K562 (cell line): ENCODE measurements around the gene TPGS1. TPM values are rescaled to one million over a fixed set of nuclear protein-coding genes. Genes with fewer than 3 reads are reported as not detected.

Experiments
- BRD9 ChIP-seq: fragments of 450-650 bp; IDR thresholded peaks from 2 replicates; pipeline ENCODE4 v1.6.1; 2018; ENCODE audit warnings: low read depth; ENCODE audit not compliant: partially characterized antibody
- FOXJ3 ChIP-seq: sonication (generic); formaldehyde crosslinking; IDR thresholded peaks from 2 replicates; pipeline ENCODE4 v1.4.0; 2020; ENCODE audit warnings: mild to moderate bottlenecking, missing genetic modification reagents
- GABPB1 ChIP-seq: sonication (generic); formaldehyde crosslinking; IDR thresholded peaks from 2 replicates; pipeline ENCODE4 v1.8.0; 2022; ENCODE audit warnings: mild to moderate bottlenecking, missing genetic modification reagents
- POLR2H ChIP-seq: IDR thresholded peaks from 2 replicates; pipeline ENCODE4 v1.6.1; 2016; ENCODE audit warnings: missing genetic modification characterization, low read depth, mild to moderate bottlenecking, control low read depth, missing compliant biosample characterization, moderate library complexity
- PTBP1 ChIP-seq: fragments of 200-400 bp; formaldehyde crosslinking; IDR thresholded peaks from 2 replicates; pipeline ENCODE4 v1.6.1; 2017; ENCODE audit warnings: low read depth, low read length
- RB1 ChIP-seq: fragments of 450-650 bp; IDR thresholded peaks from 2 replicates; pipeline ENCODE4 v1.6.1; 2017; ENCODE audit warnings: low read depth, mild to moderate bottlenecking
- TCF3 ChIP-seq: sonication (generic); formaldehyde crosslinking; IDR thresholded peaks from 2 replicates; pipeline ENCODE4 v1.4.0; 2020; ENCODE audit warnings: mild to moderate bottlenecking, missing genetic modification reagents
- U2AF2 ChIP-seq: fragments of 200-400 bp; formaldehyde crosslinking; optimal IDR thresholded peaks from 2 replicates; pipeline ENCODE3; 2017; ENCODE audit warnings: low read depth, mild to moderate bottlenecking, low read length
- ZBED1 ChIP-seq: IDR thresholded peaks from 2 replicates; pipeline ENCODE4 v1.6.1; 2014
- ZEB2 ChIP-seq: fragments of 450-650 bp; IDR thresholded peaks from 2 replicates; pipeline ENCODE4 v1.6.1; 2016
- ZNF232 ChIP-seq: sonication (generic); formaldehyde crosslinking; IDR thresholded peaks from 2 replicates; pipeline ENCODE4 v1.8.0; 2022; ENCODE audit warnings: mild to moderate bottlenecking, missing genetic modification reagents
- ZNF780A ChIP-seq: fragments of 250-450 bp; sonication (Bioruptor Pico); IDR thresholded peaks from 2 replicates; pipeline ENCODE4 v1.5.0; 2021; ENCODE audit warnings: mild to moderate bottlenecking
- polyA plus RNA-seq, 8 experiments: library from polyadenylated mRNA; depleted of rRNA in 4 of 8; stranded (reverse) in 5 of 8; unstranded in 3 of 8; fragments of >200 nt; fragmentation: Nextera tagmentation in 2 of 8; fragmentation: Illumina TruSeq in 1 of 8; extraction: Ambion mirVana in 2 of 8; extraction: Trizol in 1 of 8; gene quantifications; 2 replicates each; pipeline versions ENCODE4 v1.2.1 to v1.2.3, GENCODE V29; 2011 to 2014; ENCODE audit warnings: inconsistent platforms in 1 of 8, missing spikeins in 1 of 8
- total RNA-seq, 7 experiments: library from RNA; depleted of rRNA in 6 of 7; stranded (reverse); fragments of >200 nt in 6 of 7; fragmentation: Illumina TruSeq in 2 of 7; extraction: Trizol in 2 of 7; gene quantifications; 2 replicates each; pipeline versions ENCODE4 v1.2.1 to v1.2.3, GENCODE V29; 2011 to 2021; ENCODE audit warnings: low replicate concordance in 1 of 7
- TF ChIP-seq, protein P1 (sequence below): fragments of 250-450 bp; sonication (Bioruptor Pico); IDR thresholded peaks from 2 replicates; pipeline ENCODE4 v1.5.0; 2021; ENCODE audit warnings: mild to moderate bottlenecking, borderline replicate concordance
- TF ChIP-seq, protein P2 (sequence below): fragments of 200-800 bp; sonication (Bioruptor generic); IDR thresholded peaks from 2 replicates; pipeline ENCODE4 v1.6.1; 2017; ENCODE audit warnings: missing genetic modification characterization, missing compliant biosample characterization
- TF ChIP-seq, protein P3 (sequence below): fragments of 200-800 bp; sonication (Bioruptor generic); IDR thresholded peaks from 2 replicates; pipeline ENCODE4 v1.6.1; 2016; ENCODE audit warnings: missing genetic modification characterization, missing compliant biosample characterization
- TF ChIP-seq, protein P4 (sequence below): fragments of 450-650 bp; IDR thresholded peaks from 2 replicates; pipeline ENCODE4 v1.6.1; 2016; ENCODE audit warnings: mild to moderate bottlenecking

The TPGS1 gene
- total and polyA plus RNA-seq, 9 of the 15 experiments (the other 6 are each of a cell fraction or from before 2014, with no cell fraction given) = 0.30 to 31.6 (median 1.2) TPM; not detected in 2

DNA sequence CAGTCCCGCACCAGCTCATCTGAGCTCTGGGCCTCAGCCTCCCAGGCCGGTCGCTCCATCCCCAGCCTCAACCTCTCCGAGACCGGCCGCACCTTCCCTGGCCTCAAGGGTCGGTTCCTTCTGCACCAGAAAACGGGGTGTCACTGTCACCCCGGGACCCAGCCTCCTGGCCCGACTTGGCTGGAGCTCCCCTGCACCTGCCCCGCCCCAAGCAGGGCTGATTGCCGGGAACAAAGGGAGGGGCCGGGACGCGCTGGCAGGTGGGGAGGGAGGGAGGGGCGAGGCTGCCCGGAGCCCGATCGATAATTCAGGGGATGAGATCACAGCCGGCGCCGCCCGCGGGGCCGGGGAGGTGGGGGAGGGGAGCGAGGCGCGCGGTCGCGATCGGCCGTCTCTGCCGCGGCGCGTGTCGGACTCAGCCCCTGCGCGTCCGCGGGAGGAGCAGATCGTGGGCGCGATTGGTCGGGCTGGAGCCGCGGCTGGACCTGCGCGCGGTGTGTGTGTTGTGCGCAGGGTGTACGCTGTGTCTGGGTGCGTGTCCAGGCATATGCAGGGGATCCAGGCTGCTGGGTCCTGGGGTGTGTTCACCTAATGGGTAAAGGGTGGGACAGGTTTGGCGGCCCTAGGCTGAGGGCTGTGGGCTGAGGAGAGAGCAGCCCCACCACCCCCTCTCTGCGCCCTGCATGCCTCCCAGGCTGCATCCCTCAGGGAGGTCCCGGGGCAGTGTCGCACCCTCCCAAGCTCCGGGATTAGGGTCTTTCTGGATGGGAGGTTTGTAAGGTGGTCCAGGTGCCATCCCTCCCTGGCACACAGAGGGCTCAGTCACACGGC lies 45.4 kb upstream of the TPGS1 start (continued):
- TF ChIP-seq, protein P1, sequence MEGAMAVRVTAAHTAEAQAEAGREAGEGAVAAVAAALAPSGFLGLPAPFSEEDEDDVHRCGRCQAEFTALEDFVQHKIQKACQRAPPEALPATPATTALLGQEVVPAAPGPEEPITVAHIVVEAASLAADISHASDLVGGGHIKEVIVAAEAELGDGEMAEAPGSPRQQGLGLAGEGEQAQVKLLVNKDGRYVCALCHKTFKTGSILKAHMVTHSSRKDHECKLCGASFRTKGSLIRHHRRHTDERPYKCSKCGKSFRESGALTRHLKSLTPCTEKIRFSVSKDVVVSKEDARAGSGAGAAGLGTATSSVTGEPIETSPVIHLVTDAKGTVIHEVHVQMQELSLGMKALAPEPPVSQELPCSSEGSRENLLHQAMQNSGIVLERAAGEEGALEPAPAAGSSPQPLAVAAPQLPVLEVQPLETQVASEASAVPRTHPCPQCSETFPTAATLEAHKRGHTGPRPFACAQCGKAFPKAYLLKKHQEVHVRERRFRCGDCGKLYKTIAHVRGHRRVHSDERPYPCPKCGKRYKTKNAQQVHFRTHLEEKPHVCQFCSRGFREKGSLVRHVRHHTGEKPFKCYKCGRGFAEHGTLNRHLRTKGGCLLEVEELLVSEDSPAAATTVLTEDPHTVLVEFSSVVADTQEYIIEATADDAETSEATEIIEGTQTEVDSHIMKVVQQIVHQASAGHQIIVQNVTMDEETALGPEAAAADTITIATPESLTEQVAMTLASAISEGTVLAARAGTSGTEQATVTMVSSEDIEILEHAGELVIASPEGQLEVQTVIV = no peak
- TF ChIP-seq, protein P2, sequence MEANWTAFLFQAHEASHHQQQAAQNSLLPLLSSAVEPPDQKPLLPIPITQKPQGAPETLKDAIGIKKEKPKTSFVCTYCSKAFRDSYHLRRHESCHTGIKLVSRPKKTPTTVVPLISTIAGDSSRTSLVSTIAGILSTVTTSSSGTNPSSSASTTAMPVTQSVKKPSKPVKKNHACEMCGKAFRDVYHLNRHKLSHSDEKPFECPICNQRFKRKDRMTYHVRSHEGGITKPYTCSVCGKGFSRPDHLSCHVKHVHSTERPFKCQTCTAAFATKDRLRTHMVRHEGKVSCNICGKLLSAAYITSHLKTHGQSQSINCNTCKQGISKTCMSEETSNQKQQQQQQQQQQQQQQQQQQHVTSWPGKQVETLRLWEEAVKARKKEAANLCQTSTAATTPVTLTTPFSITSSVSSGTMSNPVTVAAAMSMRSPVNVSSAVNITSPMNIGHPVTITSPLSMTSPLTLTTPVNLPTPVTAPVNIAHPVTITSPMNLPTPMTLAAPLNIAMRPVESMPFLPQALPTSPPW (CRISPR knock-in tag) = peak; percentile 80
- TF ChIP-seq, protein P3, sequence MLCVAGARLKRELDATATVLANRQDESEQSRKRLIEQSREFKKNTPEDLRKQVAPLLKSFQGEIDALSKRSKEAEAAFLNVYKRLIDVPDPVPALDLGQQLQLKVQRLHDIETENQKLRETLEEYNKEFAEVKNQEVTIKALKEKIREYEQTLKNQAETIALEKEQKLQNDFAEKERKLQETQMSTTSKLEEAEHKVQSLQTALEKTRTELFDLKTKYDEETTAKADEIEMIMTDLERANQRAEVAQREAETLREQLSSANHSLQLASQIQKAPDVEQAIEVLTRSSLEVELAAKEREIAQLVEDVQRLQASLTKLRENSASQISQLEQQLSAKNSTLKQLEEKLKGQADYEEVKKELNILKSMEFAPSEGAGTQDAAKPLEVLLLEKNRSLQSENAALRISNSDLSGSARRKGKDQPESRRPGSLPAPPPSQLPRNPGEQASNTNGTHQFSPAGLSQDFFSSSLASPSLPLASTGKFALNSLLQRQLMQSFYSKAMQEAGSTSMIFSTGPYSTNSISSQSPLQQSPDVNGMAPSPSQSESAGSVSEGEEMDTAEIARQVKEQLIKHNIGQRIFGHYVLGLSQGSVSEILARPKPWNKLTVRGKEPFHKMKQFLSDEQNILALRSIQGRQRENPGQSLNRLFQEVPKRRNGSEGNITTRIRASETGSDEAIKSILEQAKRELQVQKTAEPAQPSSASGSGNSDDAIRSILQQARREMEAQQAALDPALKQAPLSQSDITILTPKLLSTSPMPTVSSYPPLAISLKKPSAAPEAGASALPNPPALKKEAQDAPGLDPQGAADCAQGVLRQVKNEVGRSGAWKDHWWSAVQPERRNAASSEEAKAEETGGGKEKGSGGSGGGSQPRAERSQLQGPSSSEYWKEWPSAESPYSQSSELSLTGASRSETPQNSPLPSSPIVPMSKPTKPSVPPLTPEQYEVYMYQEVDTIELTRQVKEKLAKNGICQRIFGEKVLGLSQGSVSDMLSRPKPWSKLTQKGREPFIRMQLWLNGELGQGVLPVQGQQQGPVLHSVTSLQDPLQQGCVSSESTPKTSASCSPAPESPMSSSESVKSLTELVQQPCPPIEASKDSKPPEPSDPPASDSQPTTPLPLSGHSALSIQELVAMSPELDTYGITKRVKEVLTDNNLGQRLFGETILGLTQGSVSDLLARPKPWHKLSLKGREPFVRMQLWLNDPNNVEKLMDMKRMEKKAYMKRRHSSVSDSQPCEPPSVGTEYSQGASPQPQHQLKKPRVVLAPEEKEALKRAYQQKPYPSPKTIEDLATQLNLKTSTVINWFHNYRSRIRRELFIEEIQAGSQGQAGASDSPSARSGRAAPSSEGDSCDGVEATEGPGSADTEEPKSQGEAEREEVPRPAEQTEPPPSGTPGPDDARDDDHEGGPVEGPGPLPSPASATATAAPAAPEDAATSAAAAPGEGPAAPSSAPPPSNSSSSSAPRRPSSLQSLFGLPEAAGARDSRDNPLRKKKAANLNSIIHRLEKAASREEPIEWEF = peak; percentile 83
- TF ChIP-seq FOXJ3 (CRISPR knock-in tag) (no peak), TCF3 (CRISPR knock-in tag) (peak; percentile 32), RB1 (peak; percentile 16; the same call in 1 of the 2 replicates), PTBP1 (no peak), POLR2H (tag) (no peak), BRD9 (no peak), U2AF2 (no peak), ZNF780A (CRISPR knock-in tag) (no peak), GABPB1 (CRISPR knock-in tag) (peak; percentile 61), ZNF232 (CRISPR knock-in tag) (no peak), ZBED1 (no peak), ZEB2 (no peak)
- TF ChIP-seq, protein P4, sequence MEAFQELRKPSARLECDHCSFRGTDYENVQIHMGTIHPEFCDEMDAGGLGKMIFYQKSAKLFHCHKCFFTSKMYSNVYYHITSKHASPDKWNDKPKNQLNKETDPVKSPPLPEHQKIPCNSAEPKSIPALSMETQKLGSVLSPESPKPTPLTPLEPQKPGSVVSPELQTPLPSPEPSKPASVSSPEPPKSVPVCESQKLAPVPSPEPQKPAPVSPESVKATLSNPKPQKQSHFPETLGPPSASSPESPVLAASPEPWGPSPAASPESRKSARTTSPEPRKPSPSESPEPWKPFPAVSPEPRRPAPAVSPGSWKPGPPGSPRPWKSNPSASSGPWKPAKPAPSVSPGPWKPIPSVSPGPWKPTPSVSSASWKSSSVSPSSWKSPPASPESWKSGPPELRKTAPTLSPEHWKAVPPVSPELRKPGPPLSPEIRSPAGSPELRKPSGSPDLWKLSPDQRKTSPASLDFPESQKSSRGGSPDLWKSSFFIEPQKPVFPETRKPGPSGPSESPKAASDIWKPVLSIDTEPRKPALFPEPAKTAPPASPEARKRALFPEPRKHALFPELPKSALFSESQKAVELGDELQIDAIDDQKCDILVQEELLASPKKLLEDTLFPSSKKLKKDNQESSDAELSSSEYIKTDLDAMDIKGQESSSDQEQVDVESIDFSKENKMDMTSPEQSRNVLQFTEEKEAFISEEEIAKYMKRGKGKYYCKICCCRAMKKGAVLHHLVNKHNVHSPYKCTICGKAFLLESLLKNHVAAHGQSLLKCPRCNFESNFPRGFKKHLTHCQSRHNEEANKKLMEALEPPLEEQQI = no peak
